Measurements from ENCODE around the gene CCDC28B. TPM values are rescaled to one million over a fixed set of nuclear protein-coding genes. Genes with fewer than 3 reads are reported as not detected.

CCDC28B gene
- polyA plus RNA-seq (2012; ENCODE audit: insufficient read length, low read depth) = 34.7 TPM

GRCh38 chr1:32200226-32201010 is at the start of gene CCDC28B:
Gene CCDC28B, plus strand, starts transcription at chr1:32200595. Its CDS starts 1,341 bp downstream, at chr1:32201936.
- no peak for TF ChIP-seq FOXP2 (optimal IDR thresholded peaks at IDR 0.05; ENCODE audit: borderline replicate concordance, extremely low read depth, extremely low read length, insufficient read depth)
- TF ChIP-seq POLR2AphosphoS5 (IDR thresholded peaks at IDR 0.05; ENCODE audit: low read depth, low read length) = no peak
- TF ChIP-seq REST (IDR thresholded peaks at IDR 0.05; ENCODE audit: insufficient read depth in 1 of 2, low read depth in 2 of 2, low read length in 2 of 2) = no peak
- TF ChIP-seq SIN3A (IDR thresholded peaks at IDR 0.05; ENCODE audit: borderline replicate concordance, insufficient read depth, low read length) = no peak
- TF ChIP-seq TAF1 (IDR thresholded peaks at IDR 0.05; ENCODE audit: borderline replicate concordance, insufficient read depth, low read length) = no peak

- TF ChIP-seq SIN3A (IDR thresholded peaks at IDR 0.05; ENCODE audit: borderline replicate concordance, insufficient read depth, low read length) (no peak), TAF1 (IDR thresholded peaks at IDR 0.05; ENCODE audit: borderline replicate concordance, insufficient read depth, low read length) (no peak), REST (IDR thresholded peaks at IDR 0.05; ENCODE audit: insufficient read depth in 1 of 2, low read depth in 2 of 2, low read length in 2 of 2) (no peak), FOXP2 (optimal IDR thresholded peaks at IDR 0.05; ENCODE audit: borderline replicate concordance, extremely low read depth, extremely low read length, insufficient read depth) (no peak)
Measured at GRCh38 chr1:32150847-32151246, 49.5 kb upstream of the CCDC28B start.

GRCh38 chr1:32151319-32151787 is 49.0 kb upstream of the CCDC28B start:
- TF ChIP-seq FOXP2 (optimal IDR thresholded peaks at IDR 0.05; ENCODE audit: borderline replicate concordance, extremely low read depth, extremely low read length, insufficient read depth) (no peak), POLR2AphosphoS5 (IDR thresholded peaks at IDR 0.05; ENCODE audit: low read depth, low read length) (no peak), REST (IDR thresholded peaks at IDR 0.05; ENCODE audit: insufficient read depth in 1 of 2, low read depth in 2 of 2, low read length in 2 of 2) (no peak), SIN3A (IDR thresholded peaks at IDR 0.05; ENCODE audit: borderline replicate concordance, insufficient read depth, low read length) (no peak), TAF1 (IDR thresholded peaks at IDR 0.05; ENCODE audit: borderline replicate concordance, insufficient read depth, low read length) (no peak)

- TF ChIP-seq REST (IDR thresholded peaks at IDR 0.05; ENCODE audit: insufficient read depth in 1 of 2, low read depth in 2 of 2, low read length in 2 of 2) = no peak
- TF ChIP-seq SIN3A (IDR thresholded peaks at IDR 0.05; ENCODE audit: borderline replicate concordance, insufficient read depth, low read length) = no peak
- no peak for TF ChIP-seq POLR2AphosphoS5 (IDR thresholded peaks at IDR 0.05; ENCODE audit: low read depth, low read length)
- TF ChIP-seq FOXP2 (optimal IDR thresholded peaks at IDR 0.05; ENCODE audit: borderline replicate concordance, extremely low read depth, extremely low read length, insufficient read depth) = no peak
- TF ChIP-seq TAF1 (IDR thresholded peaks at IDR 0.05; ENCODE audit: borderline replicate concordance, insufficient read depth, low read length) = no peak
Measured at GRCh38 chr1:32159189-32159588, 41.2 kb upstream of the CCDC28B start.

Measured in PFSK-1 (cell line).